Measurements from ENCODE around the gene SLC10A6. TPM values are rescaled to one million over a fixed set of nuclear protein-coding genes. Genes with fewer than 3 reads are reported as not detected.
A peak's percentile ranks its signal among the peaks of the same experiment; 100 is the strongest.

The SLC10A6 gene
- total RNA-seq, 1 experiment from 2014 or later: 0.26 TPM

- Histone ChIP-seq H3K9me3 (ENCODE audit: low read depth, low read length, poor library complexity, severe bottlenecking) (no peaks in the 10 kb centered on the region), H3K27me3 (replicated peaks; ENCODE audit: insufficient read depth, low read depth, low read length, poor library complexity) (no peaks in the 10 kb centered on the region), H3K4me1 (ENCODE audit: insufficient read depth, low read length, poor library complexity, severe bottlenecking) (peaks cover 6% of the 10 kb centered on the region), H3K27ac (ENCODE audit: low read depth, low read length, poor library complexity, severe bottlenecking) (peak overlapping the region; percentile 37), H3K4me3 (ENCODE audit: low read depth, low read length, poor library complexity, severe bottlenecking) (no peak overlapping the region), H3K36me3 (ENCODE audit: insufficient read depth, low read length, poor library complexity, severe bottlenecking) (peaks cover 89% of the 10 kb centered on the region)
- DNase-seq (ENCODE audit: low spot score): peak; percentile 50
- TF ChIP-seq CTCF (conservative IDR thresholded peaks at IDR 0.05; ENCODE audit: low read depth, low read length): no peak
- no peak for TF ChIP-seq EZH2 (IDR thresholded peaks at IDR 0.05; ENCODE audit: borderline replicate concordance, low read depth, low read length, poor library complexity, severe bottlenecking)
- ChIA-PET CTCF (no interaction called here), POLR2A (ENCODE audit: low non-redundant PET) (no interaction called here)
- no TSS peak for BruUV-seq (replicated peaks)
- intact Hi-C loops (cut with micrococcal nuclease; ENCODE audit: unreplicated experiment): no loop called here
Observed at GRCh38 chr4:86778175-86778574, 71.0 kb downstream of the SLC10A6 start.

GRCh38 chr4:86775061-86775460 lies 74.1 kb downstream of the SLC10A6 start:
- intact Hi-C loops (cut with micrococcal nuclease; ENCODE audit: unreplicated experiment): no loop called here
- no peak overlapping the region for H3K27ac ChIP-seq (ENCODE audit: low read depth, low read length, poor library complexity, severe bottlenecking)
- H3K4me1 ChIP-seq (ENCODE audit: insufficient read depth, low read length, poor library complexity, severe bottlenecking): peaks cover 6% of the 10 kb centered on the region
- CTCF ChIA-PET: no interaction called here
- no peaks in the 10 kb centered on the region for H3K27me3 ChIP-seq (replicated peaks; ENCODE audit: insufficient read depth, low read depth, low read length, poor library complexity)
- H3K4me3 ChIP-seq (ENCODE audit: low read depth, low read length, poor library complexity, severe bottlenecking): no peak overlapping the region
- BruUV-seq (replicated peaks): no TSS peak
- no peaks in the 10 kb centered on the region for H3K9me3 ChIP-seq (ENCODE audit: low read depth, low read length, poor library complexity, severe bottlenecking)
- POLR2A ChIA-PET (ENCODE audit: low non-redundant PET): no interaction called here
- DNase-seq (ENCODE audit: low spot score): no peak
- peaks cover 89% of the 10 kb centered on the region for H3K36me3 ChIP-seq (ENCODE audit: insufficient read depth, low read length, poor library complexity, severe bottlenecking)
- TF ChIP-seq CTCF (conservative IDR thresholded peaks at IDR 0.05; ENCODE audit: low read depth, low read length) (no peak), EZH2 (IDR thresholded peaks at IDR 0.05; ENCODE audit: borderline replicate concordance, low read depth, low read length, poor library complexity, severe bottlenecking) (no peak)

Other genes with a start within 250 kb of the SLC10A6 start
- gene C4orf36, start 43.0 kb upstream of the SLC10A6 start, total RNA-seq (2021): 3.1 and 5.3 TPM in 2 replicates
- gene AFF1, start 85.6 kb upstream of the SLC10A6 start, total RNA-seq (2021): 60.1 and 65.4 TPM in 2 replicates